Neural progenitor cell (in vitro differentiated cells): ENCODE results near the gene FARSA.

Experiments used
- EZH2 ChIP-seq: fragments of 200-600 bp; sonication (generic); IDR thresholded peaks from 2 replicates; pipeline ENCODE4 v1.6.1; 2017; ENCODE audit warnings: antibody characterized with exemption, mild to moderate bottlenecking, moderate library complexity
- TF ChIP-seq, protein P1 (sequence below): fragments of 200-600 bp; sonication (generic); IDR thresholded peaks from 2 replicates; pipeline ENCODE4 v1.5.1; 2017; ENCODE audit warnings: antibody characterized with exemption, mild to moderate bottlenecking

DNA sequence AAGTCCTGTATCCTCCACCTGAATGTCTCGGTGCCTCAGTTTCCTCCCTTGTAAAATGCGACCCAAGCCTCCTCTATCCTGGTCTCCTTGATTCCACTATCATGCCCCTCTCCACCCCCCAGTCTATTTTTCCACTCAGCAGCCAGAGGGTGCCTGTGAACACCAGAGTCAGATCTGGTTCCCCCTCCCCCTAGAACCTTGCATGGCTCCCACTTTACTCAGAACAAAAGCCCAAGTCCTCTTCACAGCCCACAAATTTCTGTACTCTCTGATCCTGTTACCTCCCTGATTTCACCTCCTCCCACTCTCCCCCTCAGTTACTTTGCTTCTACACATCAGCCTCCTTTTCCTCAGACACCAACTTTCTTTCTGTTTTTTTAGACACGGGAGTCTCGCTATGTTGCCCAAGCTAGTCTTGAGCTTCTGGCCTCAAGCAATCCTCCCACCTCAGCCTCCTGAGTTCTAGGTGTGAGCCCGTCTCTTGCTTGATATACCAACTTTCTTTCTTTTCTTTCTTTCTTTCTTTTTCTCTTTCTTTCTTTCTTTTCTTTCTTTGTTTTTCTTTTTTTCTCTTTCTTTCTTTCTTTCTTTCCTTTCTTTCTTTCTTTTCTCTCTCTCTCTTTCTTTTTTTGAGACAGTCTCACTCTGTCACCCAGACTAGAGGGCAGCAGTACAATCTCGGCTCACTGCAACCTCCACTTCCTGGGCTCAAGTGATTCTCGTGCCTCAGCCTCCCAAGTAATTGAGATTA, 36.7 kb upstream of the FARSA start:
- TF ChIP-seq, protein P1, sequence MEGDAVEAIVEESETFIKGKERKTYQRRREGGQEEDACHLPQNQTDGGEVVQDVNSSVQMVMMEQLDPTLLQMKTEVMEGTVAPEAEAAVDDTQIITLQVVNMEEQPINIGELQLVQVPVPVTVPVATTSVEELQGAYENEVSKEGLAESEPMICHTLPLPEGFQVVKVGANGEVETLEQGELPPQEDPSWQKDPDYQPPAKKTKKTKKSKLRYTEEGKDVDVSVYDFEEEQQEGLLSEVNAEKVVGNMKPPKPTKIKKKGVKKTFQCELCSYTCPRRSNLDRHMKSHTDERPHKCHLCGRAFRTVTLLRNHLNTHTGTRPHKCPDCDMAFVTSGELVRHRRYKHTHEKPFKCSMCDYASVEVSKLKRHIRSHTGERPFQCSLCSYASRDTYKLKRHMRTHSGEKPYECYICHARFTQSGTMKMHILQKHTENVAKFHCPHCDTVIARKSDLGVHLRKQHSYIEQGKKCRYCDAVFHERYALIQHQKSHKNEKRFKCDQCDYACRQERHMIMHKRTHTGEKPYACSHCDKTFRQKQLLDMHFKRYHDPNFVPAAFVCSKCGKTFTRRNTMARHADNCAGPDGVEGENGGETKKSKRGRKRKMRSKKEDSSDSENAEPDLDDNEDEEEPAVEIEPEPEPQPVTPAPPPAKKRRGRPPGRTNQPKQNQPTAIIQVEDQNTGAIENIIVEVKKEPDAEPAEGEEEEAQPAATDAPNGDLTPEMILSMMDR: no peak
- no peak for TF ChIP-seq EZH2
